Activated CD8-positive, alpha-beta memory T cell treated with anti-CD3 and anti-CD28 coated beads for 36 hours (primary cell): Measurements from ENCODE around the gene DNAH17. TPM values are rescaled to one million over a fixed set of nuclear protein-coding genes. Genes with fewer than 3 reads are reported as not detected.

Experiments used
- CTCF ChIA-PET: fragments of 350-600 bp; sonication (Branson Sonifier 250); formaldehyde crosslinking; loops from one replicate; lab custom pipeline; 2021; ENCODE audit warnings: antibody characterized with exemption; lab: Charles Lee
- POLR2A ChIA-PET: fragments of 350-600 bp; sonication (Branson Sonifier 250); formaldehyde crosslinking; loops from one replicate; lab custom pipeline; 2021; ENCODE audit warnings: antibody characterized with exemption; lab: Charles Lee
- total RNA-seq, 2 experiments: library from RNA; stranded (reverse); gene quantifications; one replicate each; pipeline ENCODE4 v1.2.3, GENCODE V29; 2021

DNAH17 gene
- total RNA-seq, 2 experiments from 2014 or later = 0.08 to 0.10 TPM

DNA sequence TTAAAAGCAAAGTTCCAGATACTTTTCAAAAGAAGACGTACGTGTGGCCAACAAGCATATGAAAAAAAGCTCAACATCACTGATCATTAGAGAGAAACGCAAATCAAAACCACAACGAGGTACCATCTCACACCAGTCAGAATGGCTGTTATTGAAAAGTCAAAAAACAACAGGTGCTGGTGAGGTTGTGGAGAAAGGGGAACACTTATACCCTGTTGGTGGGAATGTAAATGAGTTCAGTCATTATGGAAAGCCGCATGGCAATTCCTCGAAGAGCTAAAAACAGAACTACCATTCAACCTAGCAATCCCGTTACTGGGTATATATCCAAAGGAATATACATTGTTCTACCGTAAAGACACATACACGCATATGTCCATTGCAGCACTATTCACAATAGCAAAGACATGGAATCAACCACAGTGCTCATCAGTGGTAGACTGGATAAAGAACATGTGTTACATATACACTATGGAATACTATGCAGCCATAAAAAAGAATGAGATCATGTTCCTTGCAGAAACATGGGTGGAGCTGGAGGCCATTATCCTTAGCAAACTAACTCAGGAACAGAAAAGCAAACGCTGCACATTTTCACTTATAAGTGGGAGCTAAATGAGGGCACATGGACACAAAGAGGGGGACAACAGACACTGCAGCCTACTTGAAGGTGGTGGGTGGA, 31.1 kb upstream of the DNAH17 start:
- CTCF ChIA-PET = interaction anchor here (0.8 kb wide), 1 partner anchor 24 kb away, joined by 3 read pairs; no protein-coding TSS in a partner anchor
- POLR2A ChIA-PET = no interaction called here

DNA sequence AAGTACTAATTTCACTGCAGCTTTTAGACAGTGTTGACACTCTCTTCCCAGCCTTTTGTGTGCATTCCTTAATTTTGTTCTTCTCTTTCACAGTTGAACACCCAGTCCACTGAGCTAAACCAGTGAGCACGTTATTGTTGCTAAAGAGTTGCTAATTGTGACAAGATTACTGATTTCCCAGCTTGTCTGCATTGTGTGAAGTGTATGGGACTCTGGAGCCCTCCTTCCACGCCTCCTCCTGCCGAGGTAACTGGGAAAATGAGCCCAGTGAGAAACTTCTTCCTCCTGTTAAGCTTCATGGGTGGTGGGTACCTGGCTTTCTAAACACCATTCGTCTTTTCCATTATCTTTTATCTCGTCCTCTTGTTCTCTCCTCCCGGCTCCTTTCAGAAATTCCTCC, 29.8 kb upstream of the DNAH17 start:
- ChIA-PET CTCF (interaction anchor here (1.2 kb wide), 1 partner anchor 162 kb away, joined by 3 read pairs; no protein-coding TSS in a partner anchor), POLR2A (no interaction called here)

DNA sequence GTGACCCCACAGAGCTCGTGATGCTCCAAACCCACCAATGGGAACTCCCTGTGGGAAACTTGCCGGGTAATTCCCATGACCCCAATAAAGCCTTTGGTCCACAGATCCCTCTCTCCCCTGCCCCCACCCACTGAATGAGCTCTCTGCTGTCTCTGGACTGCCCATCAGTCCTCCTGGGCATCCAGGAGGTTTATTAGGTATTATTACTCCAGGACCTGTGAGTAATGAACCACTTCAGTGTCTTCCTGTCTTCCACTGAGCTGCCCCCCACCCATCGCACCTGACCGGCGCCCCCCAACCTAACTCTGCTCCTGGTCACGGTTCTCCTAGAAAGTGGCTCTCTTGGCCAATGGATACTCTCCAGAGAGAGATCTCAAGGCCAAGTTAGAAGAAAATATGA, 28.7 kb upstream of the DNAH17 start:
- ChIA-PET POLR2A (interaction anchor here (0.5 kb wide), 1 partner anchor 141 kb away, joined by 8 read pairs; no protein-coding TSS in a partner anchor), CTCF (no interaction called here)

DNA sequence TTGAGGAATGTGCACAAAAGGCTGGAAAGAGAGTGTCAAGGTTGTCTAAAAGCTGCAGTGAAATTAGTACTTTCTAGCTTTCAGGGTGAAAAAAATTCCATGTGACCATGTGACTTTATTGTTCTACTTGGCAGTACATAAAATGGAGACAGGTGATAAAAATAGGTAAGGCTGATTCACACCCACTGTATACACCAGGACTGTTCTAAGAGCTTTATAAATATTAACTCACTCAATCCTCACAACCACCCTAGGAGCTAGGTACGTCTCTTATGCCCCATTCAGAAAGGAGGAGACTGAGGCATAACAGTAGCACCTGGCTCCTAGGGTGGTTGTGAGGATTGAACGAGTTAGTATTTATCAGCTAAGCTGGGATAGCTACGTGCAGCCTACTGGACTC, 28.2 kb upstream of the DNAH17 start:
- CTCF ChIA-PET = no interaction called here
- POLR2A ChIA-PET = interaction anchor here (0.5 kb wide), 1 partner anchor 141 kb away, joined by 8 read pairs; no protein-coding TSS in a partner anchor

DNA sequence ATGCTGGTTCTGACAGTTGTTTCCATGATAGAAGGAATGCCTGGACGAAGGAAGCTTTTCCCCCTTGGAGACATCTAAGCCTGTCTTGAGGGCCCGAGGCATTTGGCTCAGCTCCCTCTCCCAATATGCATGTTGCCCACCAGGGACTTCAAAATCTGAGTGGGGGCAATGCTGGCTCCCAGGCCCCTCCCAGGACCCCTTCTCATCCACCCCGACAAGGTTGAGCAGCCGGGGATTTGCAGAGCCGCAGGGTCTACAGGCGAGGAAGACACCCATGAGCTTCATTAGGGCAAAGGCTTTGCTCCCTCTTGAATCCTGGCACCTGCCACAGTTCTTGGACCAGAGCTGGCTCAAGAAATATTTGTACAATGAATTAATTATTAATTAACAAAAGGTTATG, 25.1 kb upstream of the DNAH17 start:
- ChIA-PET CTCF (no interaction called here), POLR2A (no interaction called here)

DNA sequence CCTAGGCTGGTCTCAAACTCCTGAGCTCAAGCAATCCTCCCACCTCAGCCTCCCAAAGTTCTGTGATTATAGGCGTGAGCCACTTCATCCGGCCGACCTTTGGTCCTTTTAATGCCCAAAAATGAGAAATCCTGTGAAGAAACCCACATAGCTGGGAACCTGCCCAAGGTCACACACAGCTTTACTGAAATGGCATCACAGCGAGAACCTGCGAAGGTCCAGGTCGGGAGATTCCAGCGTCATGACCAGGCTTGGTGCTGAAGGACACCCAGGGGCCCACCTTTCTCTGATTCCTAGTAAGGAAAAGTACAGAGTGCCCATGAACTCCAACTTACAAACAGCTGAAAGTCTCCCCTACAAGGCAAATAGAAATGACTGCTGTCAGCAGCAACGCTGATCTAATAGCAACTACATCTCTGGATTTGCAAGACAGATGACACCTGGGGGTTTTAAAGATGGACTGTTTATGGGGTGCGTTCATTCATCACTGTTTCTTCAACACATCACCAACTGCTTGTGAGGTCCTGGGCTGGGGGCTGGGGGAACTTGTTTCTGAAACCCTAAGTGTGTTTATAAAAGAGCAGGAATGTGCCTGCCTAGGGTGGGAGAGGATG, 24.5 kb upstream of the DNAH17 start:
- ChIA-PET CTCF (no interaction called here), POLR2A (no interaction called here)

DNA sequence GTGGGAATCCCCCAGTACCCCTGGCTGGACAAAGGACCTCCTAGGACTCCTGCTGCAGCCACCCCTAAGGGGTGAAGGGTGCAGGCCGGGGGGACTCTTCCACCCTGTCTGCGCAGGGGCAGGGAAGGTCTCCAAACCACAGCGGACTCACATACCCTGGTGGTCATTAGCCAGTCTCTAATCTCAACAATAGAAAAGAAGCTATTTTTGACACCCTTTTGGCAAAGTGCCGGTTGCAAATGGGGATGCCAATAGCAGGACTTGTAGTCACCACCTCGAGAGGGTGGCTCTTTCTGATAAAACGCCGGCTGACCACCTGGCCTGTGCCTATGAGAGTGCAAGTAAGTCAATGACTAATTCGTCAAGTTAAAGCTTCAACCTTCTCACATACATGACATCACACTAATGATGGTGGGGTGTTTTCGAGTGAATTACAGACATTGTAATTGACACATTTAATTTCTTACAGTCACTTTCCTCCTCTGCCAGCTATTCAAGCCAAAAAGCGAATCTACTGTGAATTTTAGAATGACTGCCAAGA, 23.1 kb upstream of the DNAH17 start:
- CTCF ChIA-PET = interaction anchor here (0.7 to 0.8 kb wide), 2 partner anchors 14 to 694 kb away, joined by 3 to 5 read pairs; no protein-coding TSS in a partner anchor

DNA sequence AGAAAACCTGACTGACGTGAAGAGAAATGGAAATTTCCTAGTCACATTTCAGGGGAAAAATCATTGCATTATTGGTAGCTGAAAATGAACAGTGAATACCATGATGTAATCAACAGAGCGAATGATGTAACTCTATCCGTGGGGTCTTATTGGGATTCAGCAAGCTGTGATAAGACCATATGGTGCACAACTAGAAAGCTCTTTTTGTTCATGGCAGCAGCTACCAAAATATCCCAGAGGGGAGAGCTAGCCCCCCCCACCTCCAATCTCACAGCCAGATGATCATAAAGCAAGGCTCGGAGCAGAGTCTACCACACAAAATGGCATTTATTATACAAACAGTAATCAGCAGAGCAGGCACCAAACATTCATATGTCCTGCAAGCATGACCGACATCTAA, 22.2 kb upstream of the DNAH17 start:
- ChIA-PET POLR2A (no interaction called here), CTCF (interaction anchor here (0.7 kb wide), 1 partner anchor 694 kb away, joined by 5 read pairs; no protein-coding TSS in a partner anchor)

More for the DNA sequence above, 23.1 kb upstream of the DNAH17 start:
- POLR2A ChIA-PET = no interaction called here

DNA sequence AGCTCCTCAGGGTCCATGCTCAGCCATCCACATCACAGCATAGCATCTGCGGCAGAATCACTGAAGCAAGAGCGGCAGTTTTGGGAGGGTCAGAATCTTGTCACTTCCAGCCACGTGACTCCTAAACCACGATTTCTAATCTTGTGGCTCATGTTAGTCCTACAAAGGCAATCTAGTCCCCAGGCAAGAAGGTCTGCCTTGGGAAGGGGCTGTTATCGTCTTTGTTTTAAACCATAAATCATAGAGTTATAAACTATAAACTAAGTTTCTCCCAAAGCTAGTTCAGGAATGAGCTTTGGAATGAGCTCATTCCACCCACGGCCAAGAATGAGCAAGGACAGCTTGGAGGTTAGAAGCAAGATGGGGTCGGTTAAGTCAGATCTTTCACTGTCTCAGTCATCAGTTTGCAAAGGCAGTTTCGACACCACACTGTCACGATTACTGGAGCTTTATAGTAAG, 20.8 kb upstream of the DNAH17 start:
- ChIA-PET CTCF (no interaction called here), POLR2A (no interaction called here)

DNA sequence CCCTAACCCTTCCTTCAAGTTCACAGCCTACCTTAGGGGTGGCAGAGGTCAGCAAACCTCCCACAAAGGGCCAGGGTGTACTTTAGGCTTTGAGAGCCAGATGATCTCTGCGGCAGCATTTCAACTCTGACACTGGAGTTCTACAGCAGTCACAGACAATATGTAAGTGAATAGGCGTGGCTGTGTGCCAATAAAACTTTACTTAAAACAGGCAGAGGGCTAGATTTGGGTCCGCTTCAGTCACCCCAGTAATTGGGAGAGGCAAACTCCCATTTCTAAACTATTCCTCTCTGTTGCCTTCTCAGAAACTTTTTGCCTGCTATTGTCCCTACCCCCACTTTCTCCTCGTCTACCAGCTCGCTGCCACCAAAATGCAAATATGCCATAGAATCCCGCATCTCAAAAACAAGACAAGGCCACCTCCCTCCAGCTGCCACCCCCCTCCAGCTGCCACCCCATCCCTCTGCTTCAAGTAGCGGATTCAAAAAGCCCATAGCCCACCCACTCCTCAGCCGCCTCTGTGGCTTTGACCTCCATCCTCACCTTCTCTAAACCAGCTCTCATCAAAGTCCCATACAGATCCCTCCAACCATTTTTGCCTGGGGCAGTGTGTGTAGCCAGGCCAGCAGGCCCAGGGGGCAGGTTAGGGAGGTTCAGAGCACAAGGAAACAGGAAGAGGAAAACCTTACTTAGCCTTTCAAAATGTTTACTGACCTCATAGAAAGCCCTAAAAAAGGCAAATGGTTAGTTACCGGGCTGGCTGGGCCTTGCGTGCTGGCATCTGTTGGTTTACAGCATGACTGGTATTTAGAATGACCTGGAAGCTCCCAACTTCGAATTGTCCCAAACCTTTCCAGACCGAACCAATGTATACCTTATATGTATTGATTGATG, 19.9 kb upstream of the DNAH17 start:
- CTCF ChIA-PET = interaction anchor here (1.0 kb wide), 1 partner anchor 269 kb away, joined by 3 read pairs; no protein-coding TSS in a partner anchor
- POLR2A ChIA-PET = no interaction called here

DNA sequence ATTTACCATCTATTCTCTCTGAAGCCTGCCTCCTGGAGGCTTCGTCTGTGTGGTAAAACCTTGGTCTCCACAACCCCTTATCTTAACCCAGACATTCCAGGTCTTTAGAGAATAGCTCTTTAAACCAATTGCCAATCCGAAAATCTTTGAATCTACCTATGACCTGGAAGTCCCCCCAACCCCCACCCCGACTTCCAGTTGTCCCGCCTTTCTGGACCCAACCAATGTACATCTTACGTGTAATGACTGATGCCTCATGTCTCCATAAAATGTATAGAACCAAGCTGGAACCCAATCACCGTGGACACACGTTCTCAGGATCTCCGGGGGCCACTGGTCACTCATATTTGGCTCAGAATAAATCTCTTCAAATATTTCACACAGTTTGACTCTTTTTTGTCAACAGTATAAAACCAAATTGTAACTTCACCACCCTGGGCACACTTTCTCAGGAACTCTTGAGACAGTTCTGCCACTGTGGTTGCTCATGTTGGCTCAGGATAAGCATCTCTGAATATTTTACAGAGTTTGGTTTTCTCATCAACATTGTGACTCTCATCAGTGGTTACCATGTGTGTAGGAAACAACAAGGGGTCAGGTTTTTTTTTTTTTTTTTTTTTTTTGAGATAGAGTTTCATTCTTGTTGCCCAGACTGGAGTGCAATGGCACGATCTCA, 18.1 kb upstream of the DNAH17 start:
- ChIA-PET CTCF (no interaction called here), POLR2A (no interaction called here)

DNA sequence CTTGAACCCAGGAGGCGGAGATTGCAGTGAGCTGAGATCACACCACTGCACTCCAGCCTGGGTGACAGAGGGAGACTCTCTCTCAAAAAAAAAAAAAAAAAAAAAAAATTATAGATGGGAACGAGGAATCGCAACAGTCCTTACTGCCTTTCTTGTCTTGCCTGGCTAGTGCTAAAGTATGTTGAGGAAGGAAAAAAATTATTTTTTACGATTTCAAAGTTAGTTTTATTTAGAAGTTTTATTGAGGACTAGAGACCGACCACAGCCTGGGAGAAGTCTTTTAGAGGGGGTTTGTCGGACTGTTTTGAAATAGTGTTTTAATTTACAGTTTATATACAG, 15.8 kb upstream of the DNAH17 start:
- ChIA-PET POLR2A (no interaction called here), CTCF (no interaction called here)

DNA sequence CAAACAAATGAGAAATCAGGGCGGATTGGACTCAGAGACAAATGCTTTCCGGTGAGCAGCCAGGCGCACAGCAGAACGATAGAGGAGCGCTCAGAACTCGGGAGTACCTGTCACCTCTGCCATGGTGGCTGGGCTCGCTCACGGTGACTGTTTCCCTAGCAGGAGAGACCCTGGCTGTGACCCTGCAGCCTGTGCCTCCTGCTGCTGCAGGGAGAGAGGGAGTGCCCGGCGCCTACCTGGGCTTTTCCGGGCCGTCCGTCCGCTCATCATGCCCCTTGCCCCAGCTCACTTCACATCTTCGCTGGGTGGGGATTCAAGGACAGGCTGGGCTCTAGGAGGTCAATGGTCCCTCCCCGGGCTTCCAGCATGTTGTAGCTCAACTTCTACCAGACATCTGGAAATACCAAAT, 14.1 kb upstream of the DNAH17 start:
- ChIA-PET POLR2A (no interaction called here), CTCF (interaction anchor here (0.6 kb wide), 1 partner anchor 124 kb away, joined by 4 read pairs; no protein-coding TSS in a partner anchor)

DNA sequence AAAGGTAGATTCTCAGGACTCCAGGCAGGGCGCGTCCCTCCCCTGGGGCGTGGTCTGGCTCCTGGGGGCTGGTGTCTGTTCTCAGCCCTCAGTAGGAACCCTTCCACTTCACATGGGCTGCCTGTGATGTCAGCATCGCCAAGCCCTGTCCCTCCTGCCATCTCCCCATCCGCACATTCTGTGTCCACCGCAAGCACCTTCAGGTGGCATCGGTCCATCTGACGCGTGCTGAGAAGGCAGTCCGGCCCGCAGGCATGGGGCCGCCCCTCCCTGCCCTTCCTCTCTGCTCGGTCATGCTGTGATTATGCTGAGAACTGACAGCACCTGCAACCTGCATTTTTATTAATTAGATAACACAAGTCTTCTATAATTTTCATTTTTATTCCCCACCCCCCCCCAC, 12.7 kb upstream of the DNAH17 start:
- CTCF ChIA-PET = no interaction called here
- POLR2A ChIA-PET = no interaction called here

DNA sequence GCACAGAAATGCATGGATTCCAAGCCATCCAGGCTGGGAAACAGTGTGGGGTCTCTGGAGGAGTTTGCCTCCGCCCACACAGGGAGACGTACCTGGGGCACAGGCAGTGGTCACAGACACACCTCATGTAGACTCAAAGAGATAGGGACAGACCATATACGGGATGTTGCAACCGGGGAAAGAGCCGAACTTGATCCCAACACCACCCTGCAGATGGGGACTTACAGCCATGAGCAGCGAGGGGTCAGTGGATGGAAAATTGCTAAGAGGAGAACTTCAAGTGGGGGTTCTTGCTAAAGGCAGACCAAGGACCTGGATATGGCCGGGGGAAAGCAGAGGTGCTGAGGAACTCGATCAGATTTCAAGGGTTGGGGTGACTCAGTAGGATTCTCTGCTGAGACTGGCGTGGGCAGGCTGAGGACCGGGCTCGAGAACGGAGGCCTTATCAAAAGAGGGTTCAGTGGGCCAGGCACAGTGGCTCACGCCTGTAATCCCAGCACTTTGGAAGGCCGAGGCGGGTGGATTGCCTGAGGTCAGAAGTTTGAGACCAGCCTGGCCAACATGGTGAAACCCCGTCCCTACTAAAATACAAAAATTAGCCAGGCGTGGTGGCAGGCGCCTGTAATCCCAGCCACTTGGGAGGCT, 12.0 kb upstream of the DNAH17 start:
- ChIA-PET POLR2A (no interaction called here), CTCF (no interaction called here)

DNA sequence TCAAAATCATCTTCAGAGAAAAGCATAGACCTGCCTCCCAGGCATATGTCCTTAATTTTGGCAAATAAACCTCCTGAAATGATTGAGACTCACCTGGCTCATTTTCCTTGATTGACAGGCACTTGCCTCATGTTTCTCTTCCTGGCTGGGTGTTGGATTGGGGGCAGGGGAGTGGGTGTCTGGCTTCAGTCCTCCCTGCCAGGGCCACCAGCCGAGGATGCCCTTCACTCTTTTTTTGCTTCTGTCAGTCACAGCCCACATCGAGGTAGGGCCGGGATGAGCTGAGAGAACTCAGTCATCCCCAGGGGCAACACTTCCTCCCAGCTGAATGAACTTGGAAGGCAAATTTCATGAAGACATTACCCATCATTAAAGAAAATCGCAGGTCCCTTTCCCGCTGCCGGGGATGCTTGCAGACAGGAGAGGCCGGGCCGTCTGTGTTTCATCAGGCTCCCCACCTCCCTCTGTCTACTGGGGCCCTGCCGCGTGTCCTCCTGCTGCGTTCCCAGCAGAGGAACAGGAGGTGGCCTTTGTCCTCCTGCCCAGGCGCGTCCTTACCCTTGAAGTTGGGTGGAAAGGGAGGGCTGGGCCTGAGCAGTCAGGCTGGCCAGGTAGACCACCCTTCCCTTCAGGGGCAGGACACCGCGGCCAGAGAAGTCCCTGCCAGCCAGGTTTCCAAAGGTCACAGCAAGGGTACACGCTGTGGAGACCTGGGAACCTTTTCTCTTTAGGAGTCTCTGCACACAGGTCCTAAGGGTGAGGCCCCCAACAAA, 11.2 kb upstream of the DNAH17 start:
- CTCF ChIA-PET = interaction anchor here (0.6 kb wide), 1 partner anchor 1621 kb away, joined by 3 read pairs; no protein-coding TSS in a partner anchor
- POLR2A ChIA-PET = no interaction called here

DNA sequence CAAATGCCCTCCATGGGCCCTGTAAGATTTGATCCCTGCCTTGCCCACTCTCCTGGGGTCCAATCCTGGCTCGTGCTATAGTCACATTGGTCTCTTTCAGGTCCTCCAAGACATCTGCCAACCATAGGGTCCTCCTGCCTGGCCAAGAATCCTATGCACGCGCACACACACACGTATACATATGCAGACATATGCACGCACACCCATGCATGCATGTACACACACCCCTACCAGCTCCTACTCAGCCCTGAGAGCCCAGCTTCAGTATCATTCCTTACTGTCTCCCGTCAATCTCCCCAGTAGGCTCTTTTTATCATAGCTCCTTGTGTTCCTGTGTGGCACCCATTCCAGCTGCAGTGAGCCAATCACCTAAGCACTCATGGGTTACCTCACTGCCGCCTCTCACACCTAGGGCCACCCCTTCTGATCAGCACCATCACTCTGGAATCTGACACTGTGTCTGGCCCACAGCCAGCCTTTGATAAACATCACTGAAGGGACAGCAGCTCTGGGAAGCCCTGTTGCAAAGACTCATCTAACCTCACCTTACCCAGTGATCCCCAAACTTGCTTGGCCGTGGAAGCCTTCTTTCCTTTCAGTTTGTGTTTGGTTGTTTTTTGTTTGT, 7.9 kb upstream of the DNAH17 start:
- ChIA-PET CTCF (no interaction called here), POLR2A (no interaction called here)
